GM19324 (cell line): ENCODE results near the gene FERMT1.
"Not testable (repeated sequence)": the region's sequence is repeated elsewhere in the genome, so short reads cannot be mapped to it uniquely, and the experiment has no call there.

ENCODE experiments used
- ATAC-seq: cut with Tn5 transposase; IDR thresholded peaks from one replicate; pipeline ENCODE4 v1.9.1; 2021; ENCODE audit warnings: mild to moderate bottlenecking, moderate library complexity; ENCODE audit not compliant: unreplicated experiment, low FRiP score

The FERMT1 gene

GRCh38 chr20:6045566-6045965, 77.3 kb downstream of the FERMT1 start:
- ATAC-seq, result no peak

GRCh38 chr20:6044115-6044514, 78.7 kb downstream of the FERMT1 start:
- no peak for ATAC-seq

GRCh38 chr20:6041808-6042265, 81.0 kb downstream of the FERMT1 start:
- no peak for ATAC-seq

- no peak for ATAC-seq
These were observed 81.6 kb downstream of the FERMT1 start for GRCh38 chr20:6040958-6041807.

GRCh38 chr20:6040540-6040939, 82.3 kb downstream of the FERMT1 start:
- ATAC-seq, result no peak

GRCh38 chr20:6039766-6040165, 83.1 kb downstream of the FERMT1 start:
- ATAC-seq, result no peak

GRCh38 chr20:6038256-6038655, 84.6 kb downstream of the FERMT1 start:
- ATAC-seq, result no peak

GRCh38 chr20:6037082-6037481, 85.7 kb downstream of the FERMT1 start:
- ATAC-seq, result no peak

GRCh38 chr20:6036213-6036612, 86.6 kb downstream of the FERMT1 start:
- ATAC-seq, result no peak

GRCh38 chr20:6034134-6034969, 88.5 kb downstream of the FERMT1 start:
- no peak for ATAC-seq

GRCh38 chr20:6032907-6033306, 89.9 kb downstream of the FERMT1 start:
- not testable (repeated sequence) for ATAC-seq

GRCh38 chr20:6030453-6031080, 92.3 kb downstream of the FERMT1 start:
- no peak for ATAC-seq

- no peak for ATAC-seq
These were observed 93.3 kb downstream of the FERMT1 start for GRCh38 chr20:6029538-6029937.

GRCh38 chr20:6028818-6029217, 94.0 kb downstream of the FERMT1 start:
- ATAC-seq, result no peak

GRCh38 chr20:6026051-6026450, 96.8 kb downstream of the FERMT1 start:
- no peak for ATAC-seq
